SW480 (cell line): ENCODE data around the gene TRMT61A.
A peak's percentile ranks its signal among the peaks of the same experiment; 100 is the strongest.

Experiments used
- DNase-seq: peaks from one replicate; pipeline ENCODE4 v3.0.0-alpha.2; 2016; ENCODE audit warnings: low spot score

The TRMT61A gene

DNA sequence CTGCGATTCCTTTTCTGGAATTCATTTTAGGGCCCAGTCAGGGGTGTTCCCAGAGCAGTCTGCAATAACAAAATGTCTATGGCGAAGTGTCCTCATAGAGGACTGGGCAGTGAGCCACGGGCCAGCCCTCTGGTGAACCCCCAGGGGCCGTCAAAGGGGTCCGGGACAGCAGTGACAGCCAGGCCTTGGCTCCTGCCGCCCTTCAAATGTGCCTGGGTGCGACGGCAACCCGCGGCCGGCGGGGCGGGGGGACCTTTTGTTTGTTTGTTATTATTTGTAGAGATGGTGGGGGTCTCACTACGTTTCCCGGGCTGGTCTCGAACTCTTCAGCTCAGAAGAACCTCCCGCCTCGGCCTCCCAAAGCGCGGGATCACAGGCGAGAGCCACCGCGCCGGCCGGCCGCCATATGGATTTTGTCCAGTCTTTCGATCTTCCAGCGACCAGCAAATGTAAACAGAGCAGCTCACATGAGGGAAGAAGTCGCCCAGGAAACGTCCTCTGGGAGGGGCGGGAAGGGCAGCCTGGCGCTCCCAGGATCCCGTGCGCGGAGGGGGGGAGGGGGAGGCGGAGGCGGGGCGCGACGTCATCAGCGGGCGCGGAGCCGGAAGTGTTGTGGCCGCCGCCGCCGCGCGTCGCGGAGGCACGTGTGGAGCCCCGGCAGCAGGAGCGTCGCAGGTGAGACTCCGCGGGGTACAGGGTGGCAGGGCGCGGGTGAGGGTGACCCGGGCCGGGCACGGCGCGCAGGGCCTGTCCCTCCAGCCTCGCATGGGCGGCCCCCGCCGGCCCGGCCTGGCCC lies at the start of gene TRMT61A:
TSS of gene TRMT61A (plus strand) at position 610 of the 796 bp plus-strand sequence. CDS start 783 bp downstream, outside the sequence.
- peak; percentile 94 for DNase-seq

DNA sequence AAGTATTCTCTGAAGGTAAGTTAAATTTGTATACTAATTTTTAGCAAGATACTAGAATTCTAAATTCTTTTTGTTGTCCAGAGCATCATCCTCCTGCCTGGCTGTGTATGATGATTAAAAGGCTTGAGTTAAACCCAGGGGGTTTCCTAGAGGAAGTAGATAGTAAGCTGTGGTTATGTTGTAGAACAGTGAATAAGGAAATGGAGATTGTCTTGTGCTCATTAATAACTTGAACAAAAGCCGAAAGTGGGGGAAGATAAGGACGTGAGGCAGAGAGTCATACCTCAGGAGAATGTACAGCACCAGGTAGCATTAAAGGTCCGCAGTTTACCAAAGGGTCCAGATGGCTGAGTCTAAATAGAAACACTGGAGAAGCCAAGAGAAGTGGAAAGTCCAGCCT lies 48.4 kb upstream of the TRMT61A start:
- no peak for DNase-seq

DNA sequence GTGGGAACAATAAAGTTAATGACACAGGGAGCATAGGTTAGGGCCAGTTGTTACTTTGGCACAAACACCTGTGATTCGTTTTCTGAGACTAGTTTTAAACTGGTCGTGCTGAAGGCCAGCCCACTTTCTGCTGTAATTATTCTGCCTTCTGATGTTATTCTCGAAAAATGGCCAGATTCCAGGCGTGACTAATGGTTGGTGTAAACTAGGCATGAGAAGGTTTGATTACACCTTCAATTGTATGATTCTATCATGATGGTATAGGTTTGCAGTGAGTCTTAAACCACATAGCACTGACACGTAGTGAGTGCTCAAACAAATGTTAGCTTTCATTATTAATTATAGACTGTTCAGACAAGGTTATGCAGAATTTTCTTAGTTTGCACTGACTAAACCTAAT lies 45.4 kb upstream of the TRMT61A start:
- DNase-seq: no peak

DNA sequence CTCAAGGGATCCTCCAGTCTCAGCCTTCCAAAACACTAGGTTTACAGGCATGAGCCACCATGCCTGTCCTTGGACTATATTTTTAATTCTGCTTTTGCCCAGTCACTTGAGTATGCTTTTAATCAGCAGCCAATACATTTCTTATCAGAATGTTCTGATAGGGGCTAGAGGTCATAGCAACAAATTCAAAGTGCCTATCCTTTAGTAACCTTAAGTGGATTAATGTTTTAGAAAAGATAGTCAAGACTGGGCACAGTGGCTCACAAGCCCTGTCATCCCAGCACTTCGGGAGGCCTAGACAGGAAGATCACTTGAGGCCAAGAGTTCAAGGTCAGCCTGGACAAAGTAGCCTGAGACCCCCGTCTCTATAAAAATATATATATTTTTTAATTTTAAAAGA lies 43.5 kb upstream of the TRMT61A start:
- no peak for DNase-seq

DNA sequence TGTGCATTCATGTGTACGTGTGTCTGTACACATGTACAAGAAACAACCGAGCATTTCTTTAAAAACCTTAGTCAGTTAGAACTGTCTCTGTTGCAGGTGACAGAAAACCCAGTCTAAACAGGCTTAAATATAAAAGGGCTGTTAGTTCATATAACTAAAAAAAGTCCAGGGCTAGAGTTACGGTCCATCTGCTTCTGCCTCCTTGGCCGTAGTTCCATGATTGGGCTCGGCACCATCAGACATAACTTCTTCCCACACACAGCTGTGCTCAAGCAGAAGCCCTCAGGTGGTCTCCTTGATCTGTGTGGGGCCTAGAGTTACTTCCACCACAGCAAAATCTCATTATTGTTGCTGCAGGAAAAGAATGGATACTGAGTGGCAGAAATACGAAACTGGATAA lies 40.9 kb upstream of the TRMT61A start:
- DNase-seq: no peak

DNA sequence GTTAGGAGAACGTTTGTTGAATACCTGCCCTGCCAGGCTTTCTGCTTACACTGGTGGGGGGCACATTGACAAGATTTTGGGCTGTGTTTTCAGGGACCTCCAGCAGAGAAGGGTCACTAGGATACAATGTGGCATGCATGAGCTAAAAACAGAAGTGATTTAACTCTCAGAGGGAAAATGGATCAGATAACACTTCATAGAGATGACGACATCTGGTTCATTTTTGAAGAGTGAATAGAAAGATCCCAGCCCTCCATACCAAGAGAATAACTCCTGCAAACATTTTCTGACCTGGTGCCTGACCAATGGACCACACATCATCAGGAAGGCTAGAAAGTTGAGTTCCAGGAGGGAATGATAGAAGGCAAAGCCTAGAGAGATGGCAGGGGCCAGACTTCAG lies 40.0 kb upstream of the TRMT61A start:
- no peak for DNase-seq

DNA sequence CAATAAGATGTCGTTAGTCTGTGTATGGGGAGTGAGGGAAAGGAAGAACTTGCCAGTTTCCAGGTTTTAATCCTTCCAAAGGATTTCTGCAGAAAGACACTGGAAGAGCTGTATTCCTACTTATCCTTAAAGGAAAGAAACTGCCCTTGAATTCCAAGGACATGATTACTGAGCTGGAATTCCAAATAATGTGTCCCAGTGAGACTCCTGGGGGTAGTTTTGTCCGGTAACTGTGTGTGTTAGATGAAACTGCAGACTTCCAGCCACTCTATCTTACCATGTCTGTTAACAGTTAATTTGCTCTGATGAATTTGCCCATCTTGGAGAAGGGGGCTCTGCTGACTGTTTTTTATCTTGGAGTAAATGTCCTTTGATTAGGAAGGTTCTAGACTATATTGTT lies 39.4 kb upstream of the TRMT61A start:
- DNase-seq: no peak

DNA sequence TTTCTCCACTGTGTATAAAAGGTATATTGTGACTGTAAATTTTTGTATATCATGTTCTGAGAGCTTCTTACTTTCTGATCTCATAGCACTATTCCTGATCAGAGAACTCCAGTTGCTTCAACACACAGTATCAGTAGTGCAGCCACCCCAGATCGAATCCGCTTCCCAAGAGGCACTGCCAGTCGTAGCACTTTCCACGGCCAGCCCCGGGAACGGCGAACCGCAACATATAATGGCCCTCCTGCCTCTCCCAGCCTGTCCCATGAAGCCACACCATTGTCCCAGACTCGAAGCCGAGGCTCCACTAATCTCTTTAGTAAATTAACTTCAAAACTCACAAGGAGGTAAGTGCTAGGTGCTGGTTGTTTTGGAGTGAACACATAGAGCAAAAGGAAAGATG lies 37.3 kb upstream of the TRMT61A start:
- DNase-seq: no peak

DNA sequence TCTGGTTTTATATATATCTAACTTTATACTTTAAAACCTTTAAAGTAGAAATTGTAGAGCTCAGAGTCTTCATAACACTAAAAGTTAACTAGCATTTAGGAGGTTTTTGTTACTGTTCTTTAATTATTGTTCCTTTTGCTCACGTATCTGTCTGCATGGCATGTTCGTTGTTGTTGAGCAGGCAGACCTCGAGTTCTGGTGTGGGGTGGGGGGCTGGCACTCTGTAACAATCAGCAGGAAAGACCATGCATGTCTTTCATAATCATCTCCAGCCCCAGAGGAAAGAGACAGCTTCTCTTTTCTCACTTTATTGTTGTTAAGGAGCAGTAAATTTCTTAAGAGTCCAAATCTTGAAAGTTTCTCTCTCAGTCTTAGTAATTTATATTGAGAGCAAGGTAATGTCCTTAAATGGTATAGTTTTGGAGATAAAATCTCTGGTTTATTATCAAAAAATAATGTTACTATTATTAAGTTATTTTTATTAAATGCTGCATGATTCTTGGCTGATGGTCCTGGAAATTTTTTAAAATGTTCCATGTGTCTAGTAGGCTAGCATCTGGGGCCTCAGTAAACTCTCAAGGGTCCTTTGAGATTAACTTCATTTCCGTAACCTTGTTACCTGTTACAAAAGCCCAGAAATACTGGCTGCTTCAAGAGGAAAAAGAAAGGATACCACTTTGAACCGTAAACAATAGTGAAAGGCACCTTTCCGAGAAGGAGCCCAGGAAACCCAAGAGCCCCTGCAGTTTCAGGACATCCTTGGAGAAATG lies 36.7 kb upstream of the TRMT61A start:
- DNase-seq: no peak

DNA sequence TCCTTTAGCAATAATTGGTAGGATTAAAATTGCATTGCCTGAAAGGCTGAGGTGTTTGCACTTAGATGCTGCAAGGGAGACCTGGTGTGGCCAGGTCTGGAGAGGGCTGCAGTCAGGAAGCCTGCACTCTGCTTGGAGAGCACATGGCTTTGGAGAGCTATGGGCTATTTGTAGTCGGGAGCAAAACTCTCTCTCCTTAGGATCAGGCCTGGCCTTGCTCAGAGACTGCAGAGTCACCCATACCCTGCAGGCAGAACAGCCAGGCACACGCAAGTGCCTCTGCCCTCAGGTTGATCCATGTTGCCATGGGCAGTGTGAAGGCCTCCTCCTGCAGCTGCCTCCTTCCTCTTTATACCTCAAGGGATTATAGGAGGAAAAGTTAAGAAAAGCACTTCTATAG lies 33.1 kb upstream of the TRMT61A start:
- DNase-seq: no peak

DNA sequence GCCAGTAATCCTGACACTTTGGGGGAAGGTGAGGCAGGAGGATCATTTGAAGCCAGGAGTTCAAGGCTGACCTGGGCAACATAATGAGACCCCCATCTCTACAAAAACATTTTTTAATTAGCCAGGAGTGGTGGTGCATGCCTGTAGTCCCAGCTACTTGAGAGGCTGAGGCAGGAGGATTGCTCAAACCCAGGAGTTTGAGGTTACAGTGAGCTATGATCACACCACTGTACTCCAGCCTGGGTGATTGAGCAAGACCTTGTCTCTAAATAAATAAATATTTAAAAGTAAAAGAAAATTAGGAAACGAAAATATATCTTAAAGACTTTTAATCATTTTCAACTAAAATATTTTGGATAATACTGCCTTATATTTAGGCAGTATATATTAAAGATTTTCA lies 32.2 kb upstream of the TRMT61A start:
- DNase-seq: no peak

DNA sequence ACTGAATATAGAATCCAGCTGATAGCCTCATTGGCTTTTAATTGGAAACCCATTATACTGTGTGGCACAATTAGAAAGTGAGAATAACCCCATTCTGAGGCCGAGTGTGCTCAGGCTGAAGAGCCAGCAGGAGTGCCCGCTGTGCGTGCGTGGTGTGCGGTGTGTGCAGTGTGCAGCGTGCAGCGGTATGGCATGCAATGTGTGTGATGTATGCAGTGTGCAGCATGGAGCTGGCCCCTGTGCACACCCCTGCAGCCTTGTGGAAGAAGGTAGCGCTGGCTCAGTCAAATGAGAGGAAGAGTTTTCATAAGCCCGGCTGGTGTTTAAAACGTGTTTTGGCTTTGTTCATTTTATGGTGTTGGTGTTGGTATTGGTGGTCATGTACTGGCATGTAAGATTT lies 29.3 kb upstream of the TRMT61A start:
- DNase-seq: no peak

DNA sequence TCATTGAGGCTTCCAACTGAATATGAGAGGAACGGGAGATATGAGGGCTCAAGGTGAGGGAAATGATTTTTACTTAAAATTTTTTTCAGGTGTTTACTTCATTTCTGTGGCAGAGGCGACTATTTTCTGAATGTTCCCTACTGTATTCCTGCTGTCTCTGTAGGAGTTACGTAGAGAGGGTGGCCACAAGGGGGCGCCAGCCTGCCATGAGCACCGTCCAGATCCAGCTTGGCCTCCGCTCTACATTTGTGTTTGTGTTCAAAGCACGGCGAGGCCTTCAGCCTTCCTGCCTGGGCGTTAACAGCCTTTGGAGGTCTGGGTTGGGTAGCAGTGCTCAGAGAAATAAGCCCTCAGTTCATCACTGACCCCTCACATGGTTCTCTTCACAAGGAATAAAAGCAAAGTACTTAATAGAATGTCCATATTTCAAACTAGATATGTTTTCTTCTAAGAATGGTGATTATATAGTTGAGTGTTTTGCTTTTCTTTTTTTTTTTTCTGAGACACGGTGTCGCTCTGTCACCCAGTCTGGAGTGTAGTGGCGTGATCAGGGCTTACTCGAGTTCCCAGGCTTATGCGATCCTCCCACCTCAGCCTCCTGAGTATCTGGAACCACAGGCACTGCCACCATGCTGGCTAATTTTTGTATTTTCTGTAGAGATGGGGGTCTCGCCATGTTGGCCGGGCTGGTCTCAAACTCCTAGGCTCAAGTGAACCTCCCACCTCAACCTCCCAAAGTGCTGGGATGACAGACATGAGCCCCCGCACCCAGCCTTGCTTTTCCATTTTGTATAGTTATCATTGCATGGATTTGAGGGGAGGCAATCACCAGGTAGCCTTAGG lies 28.6 kb upstream of the TRMT61A start:
- DNase-seq: peak; percentile 74

DNA sequence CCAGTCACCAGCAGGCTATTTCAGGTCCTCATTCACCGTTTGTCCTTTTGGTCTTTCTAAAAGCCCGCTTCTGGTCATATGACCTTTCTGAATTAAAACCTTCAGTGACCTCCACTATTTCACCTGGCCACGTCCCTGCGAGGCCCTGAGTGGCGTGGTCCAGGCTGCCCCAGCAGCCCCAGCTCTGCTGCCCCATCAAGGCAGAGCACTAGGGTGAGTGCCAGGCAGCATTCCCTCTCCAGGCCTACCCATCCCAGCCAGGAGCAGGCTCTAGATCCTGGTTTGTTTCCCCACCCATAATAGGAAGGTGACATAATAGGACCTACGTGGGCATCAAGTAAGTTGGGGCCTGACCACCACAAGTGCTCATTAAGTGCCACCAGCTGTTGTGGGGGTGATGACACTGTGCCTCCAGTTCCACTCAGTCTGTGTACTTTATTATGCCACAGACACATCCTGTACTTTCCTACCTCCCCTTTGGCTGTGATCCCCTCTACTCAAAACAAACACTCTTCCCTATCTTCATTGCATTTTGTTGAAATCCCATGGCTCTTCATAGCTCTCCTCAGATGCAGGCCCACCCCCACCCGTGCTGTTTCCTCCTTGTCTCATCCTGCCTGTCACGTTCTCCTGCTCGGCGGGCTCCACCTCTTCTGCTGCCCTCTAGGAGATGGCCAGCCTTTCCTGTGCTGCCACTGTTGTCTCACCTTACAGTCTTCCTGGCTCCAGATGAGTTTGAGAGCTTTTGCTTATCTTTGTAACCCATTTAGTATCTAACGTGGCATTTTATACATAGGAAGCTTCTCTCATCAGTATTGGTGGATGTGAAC lies 27.7 kb upstream of the TRMT61A start:
- DNase-seq: no peak

DNA sequence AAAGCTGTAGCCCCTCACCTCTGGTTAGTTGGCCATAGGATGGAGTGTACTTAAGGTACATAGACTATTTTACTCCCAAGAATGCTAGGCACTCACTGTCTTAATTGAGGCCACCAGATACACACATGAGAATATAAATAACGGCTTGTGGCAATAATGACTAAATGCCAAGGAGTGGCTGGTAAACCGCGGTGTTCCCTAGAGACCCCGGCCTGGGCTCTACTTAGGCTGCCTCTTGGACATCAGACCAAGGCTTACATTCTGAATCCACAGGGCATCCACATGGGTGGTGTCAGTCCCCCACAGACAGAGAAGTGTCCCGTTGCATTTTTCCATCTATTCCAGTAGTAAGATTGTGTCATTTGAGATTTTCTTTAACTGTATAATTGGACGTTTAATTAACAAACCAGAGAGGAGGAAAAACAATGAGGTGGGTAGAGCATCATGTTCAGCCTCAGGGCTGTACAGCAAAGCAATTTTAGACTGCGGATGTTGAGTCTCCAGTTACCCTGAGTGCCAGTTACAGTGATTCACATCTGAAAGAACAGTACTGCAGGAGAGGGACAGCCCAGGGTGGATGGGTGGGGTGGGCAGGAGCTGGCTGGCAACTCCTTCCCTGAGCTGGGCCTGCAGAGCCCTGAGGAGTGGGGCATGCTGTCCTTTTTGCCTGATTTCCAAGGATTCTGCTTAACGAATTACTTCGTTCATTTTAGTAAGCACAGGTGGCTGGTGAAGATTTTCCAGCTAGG lies 26.9 kb upstream of the TRMT61A start:
- no peak for DNase-seq

DNA sequence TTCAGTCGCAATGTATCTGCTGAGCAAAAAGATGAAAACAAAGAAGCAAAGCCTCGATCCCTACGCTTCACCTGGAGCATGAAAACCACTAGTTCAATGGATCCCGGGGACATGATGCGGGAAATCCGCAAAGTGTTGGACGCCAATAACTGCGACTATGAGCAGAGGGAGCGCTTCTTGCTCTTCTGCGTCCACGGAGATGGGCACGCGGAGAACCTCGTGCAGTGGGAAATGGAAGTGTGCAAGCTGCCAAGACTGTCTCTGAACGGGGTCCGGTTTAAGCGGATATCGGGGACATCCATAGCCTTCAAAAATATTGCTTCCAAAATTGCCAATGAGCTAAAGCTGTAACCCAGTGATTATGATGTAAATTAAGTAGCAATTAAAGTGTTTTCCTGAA lies 26.1 kb upstream of the TRMT61A start:
- DNase-seq: no peak

DNA sequence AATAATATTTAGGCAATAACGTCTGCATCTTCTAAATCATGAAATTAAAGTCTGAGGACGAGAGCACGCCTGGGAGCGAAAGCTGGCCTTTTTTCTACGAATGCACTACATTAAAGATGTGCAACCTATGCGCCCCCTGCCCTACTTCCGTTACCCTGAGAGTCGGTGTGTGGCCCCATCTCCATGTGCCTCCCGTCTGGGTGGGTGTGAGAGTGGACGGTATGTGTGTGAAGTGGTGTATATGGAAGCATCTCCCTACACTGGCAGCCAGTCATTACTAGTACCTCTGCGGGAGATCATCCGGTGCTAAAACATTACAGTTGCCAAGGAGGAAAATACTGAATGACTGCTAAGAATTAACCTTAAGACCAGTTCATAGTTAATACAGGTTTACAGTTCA lies 25.7 kb upstream of the TRMT61A start:
- no peak for DNase-seq

DNA sequence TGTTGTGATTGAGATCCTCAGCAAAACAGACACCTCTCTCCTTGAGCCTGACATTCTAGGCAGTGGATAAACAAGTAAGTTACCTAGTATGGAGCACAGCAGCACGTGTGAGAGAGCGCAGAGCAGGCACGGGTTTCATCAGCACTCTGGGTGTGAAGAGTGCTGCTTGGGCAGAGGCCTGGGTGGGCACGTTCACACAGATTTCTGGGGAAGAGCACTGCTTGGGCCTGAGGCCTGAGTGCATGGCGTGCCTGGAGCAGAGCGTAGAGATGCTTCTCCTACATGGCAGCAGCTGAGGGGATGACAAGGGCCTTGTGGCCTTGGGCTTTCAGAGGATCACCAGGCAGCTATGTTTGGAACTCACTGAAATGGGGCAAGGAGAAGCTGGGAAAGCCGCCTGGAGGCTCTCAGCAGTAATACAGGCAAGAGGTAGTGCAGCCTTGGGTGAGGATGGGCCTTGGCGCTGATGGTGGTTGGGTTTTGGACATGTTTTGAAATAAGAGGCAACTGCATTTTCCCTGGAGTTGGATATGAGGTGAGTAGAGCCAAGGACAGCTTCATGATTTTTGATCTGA lies 23.9 kb upstream of the TRMT61A start:
- DNase-seq: no peak

DNA sequence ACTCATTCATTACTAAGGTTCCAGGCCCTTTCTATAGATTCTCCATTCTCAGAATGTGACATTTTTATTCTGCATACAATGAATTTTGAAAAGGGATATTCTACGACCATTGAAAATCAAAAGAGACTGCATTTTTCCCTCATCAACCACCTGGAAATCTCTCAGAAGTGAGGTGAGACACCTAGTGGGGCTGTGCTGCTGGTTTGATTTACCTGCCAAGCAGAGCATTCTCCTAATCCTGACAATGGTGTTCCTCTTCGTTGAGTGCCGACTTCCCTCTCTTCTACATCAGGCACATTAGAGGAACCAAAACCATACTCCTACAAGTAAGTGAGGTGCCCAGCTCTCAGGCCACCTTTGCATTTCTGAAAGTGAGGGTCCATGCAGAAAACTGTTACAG lies 21.2 kb upstream of the TRMT61A start:
- DNase-seq: no peak

DNA sequence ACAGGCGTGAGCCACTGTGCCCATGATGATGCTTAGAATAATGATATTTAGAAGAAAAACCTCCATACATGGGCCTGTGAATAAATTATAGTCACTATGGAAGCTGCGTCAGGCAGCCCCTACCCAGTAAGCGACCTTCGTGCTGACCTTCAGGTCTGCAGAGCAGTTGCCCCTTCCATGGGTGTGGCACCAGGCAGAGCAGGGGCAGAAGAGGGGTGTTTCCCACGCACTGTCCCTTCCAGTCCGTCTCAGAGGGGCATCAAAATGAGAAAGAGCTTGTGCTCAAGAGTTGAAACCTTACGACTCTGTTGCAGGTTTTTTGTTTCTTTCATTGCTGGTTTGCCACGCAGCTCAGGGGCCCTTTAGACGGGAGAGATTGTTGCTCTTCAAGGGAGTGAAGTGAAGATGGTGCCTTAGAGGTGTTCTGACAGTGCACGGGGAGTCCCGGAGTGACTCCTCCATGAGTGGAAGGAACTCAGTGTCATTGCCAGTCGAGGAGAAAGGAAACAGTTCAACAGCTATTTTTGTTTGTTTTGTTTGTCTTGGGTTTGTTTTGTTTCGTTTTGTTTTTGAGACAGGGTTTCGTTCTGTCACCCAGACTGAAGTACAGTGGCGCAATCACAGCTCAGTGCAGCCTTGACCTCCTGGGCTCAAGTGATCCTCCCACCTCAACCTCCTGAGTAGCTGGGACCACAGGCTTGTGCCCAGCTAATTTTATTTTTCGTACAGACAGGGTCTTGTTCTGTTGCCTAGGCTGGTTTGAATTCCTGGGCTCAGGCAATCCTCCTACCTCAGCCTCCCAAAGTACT lies 20.3 kb upstream of the TRMT61A start:
- DNase-seq: no peak
